GM12878 (cell line): ENCODE results near the gene FSD1L.

Source experiments
- ATF2 ChIP-seq: IDR thresholded peaks from 2 replicates; pipeline ENCODE4 v1.6.1; 2012; ENCODE audit warnings: low read length, inconsistent platforms
- BRCA1 ChIP-seq: IDR thresholded peaks from 2 replicates; pipeline ENCODE4 v1.6.1; 2011; ENCODE audit warnings: low read depth, low read length, improper control_type of control experiment
- CBFB ChIP-seq: IDR thresholded peaks from 2 replicates; pipeline ENCODE4 v1.6.1; 2016; ENCODE audit warnings: antibody characterized with exemption, low read depth
- CHD4 ChIP-seq: fragments of 200-600 bp; sonication (generic); IDR thresholded peaks from 2 replicates; pipeline ENCODE4 v1.6.1; 2016; ENCODE audit warnings: mild to moderate bottlenecking
- CTCF ChIP-seq, 3 experiments: IDR thresholded peaks in 2 of 3; conservative IDR thresholded peaks in 1 of 3; 2 replicates each; pipeline ENCODE4 v1.5.1; 2011; ENCODE audit warnings: low read depth in 3 of 3, low read length in 3 of 3, mild to moderate bottlenecking in 3 of 3, control low read depth in 2 of 3, moderate library complexity in 2 of 3, inconsistent platforms in 1 of 3, mixed read lengths in 1 of 3; ENCODE audit not compliant: control insufficient read depth in 2 of 3, insufficient read depth in 1 of 3; ENCODE audit errors: extremely low read depth in 1 of 3
- JUND ChIP-seq: IDR thresholded peaks from 2 replicates; pipeline ENCODE4 v1.6.1; 2012; ENCODE audit warnings: low read depth, mild to moderate bottlenecking, low read length, improper control_type of control experiment, moderate library complexity
- MEF2A ChIP-seq: IDR thresholded peaks from 2 replicates; pipeline ENCODE4 v1.6.1; 2011; ENCODE audit warnings: low read depth, mild to moderate bottlenecking, low read length, moderate library complexity; ENCODE audit not compliant: insufficient read depth
- POLR2AphosphoS5 ChIP-seq: IDR thresholded peaks from 2 replicates; pipeline ENCODE4 v1.6.1; 2011; ENCODE audit warnings: mild to moderate bottlenecking, low read length, inconsistent platforms
- REST ChIP-seq: IDR thresholded peaks from 2 replicates; pipeline ENCODE4 v1.6.1; 2012; ENCODE audit warnings: mild to moderate bottlenecking, low read depth, low read length
- SUPT20H ChIP-seq: IDR thresholded peaks from 2 replicates; pipeline ENCODE4 v1.6.1; 2011; ENCODE audit warnings: low read depth, mild to moderate bottlenecking, low read length, moderate library complexity, borderline replicate concordance; ENCODE audit not compliant: control insufficient read depth
- ZNF274 ChIP-seq: IDR thresholded peaks from one replicate; pipeline ENCODE4 v1.8.0; 2011; ENCODE audit not compliant: insufficient read length, insufficient read depth

- TF ChIP-seq POLR2AphosphoS5 (no peak), ATF2 (no peak), CTCF (IDR thresholded peaks at IDR 0.05 in 2 of 3, conservative IDR thresholded peaks at IDR 0.05 in 1 of 3; ENCODE audit: control insufficient read depth in 2 of 3, extremely low read depth in 1 of 3, insufficient read depth in 1 of 3, low read depth in 3 of 3, low read length in 3 of 3) (no peak), CHD4 (no peak), REST (peak; percentile 80), ZNF274 (no peak), SUPT20H (no peak), CBFB (no peak), MEF2A (0 out of 2 replicates have a peak, but pooled peaks have one; percentile 2), BRCA1 (no peak), JUND (no peak)
Measured at GRCh38 chr9:105535920-105536668, 88.3 kb downstream of the FSD1L start.
